Pons (tissue), 1 donor: ENCODE data around the gene KSR1.

Source experiments
- DNase-seq: peaks from one replicate; pipeline ENCODE4 v3.0.0-alpha.2; 2016; ENCODE audit warnings: low spot score

KSR1 gene

DNA sequence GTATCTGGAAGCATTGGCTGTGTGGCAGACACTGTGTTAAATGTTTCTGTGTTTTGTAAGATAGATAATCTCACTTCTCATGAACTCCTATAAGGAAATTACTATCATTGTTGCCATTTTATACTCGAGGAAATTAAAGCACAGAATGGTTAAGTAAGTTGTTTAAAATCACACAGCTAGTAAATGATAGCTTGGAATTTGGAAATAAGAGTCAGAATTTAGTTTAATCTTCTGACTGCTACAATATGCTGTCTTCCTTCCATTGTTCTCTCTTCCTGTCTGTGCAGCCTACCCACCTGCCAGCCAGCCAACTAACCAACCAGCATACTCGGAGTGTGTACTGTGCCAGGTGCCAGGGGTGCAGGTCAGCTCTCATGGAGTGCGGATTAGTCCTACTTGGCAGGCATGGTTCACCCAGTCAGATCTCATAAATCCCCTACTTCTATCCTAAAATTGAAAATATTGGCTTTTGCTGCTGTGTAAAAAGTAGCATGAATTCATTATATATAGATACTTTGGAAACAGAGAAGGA is 94.8 kb downstream of the KSR1 start:
- DNase-seq = no peak

DNA sequence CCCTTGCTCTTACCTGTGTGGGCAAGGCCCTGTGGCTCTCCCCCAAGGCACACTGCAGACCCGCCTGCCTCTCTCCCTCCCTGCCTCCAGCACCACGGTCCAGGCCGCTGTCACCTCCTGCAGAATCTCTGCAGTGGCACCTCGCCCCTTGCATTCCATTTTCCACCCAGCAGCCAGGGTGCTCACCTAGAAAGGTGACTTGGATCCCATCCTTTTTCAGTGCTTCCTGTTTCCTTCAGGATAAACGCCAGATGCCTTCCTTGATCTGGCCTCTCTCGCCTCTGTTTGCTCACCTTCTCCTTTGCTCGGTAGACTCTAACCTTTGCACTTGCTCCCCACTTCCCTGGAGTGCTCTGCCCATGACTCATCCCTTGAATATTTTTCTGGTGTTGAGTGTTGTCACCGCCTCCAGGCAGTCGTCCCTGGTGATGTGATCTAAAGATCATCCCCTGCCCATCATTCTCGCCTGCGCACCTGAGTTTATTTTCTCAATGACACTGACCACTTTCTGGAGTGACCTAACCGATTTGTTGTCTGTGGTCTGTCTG is 95.5 kb downstream of the KSR1 start:
- DNase-seq = no peak

DNA sequence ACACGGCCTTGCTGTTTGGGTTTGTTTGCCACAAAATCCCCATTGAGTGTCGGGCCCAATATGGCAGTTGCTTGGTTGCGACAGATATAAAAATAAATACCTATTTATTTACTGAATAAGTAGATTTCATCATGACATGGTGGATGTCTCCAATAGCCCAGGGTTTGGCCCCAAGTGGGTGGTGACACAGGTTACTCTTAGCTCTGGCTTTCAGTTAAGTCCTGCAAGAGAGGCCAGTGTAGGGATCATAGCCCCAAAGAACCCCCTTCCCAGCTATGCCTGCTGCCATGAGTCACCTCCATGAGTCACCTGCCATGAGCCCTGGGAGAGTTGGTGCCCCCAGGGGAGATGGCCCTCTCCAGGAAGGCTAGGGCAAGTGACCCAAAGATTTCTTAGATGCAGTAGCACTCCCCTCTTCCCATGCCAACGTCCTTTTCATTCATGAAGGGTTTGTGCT is 96.1 kb downstream of the KSR1 start:
- no peak for DNase-seq

DNA sequence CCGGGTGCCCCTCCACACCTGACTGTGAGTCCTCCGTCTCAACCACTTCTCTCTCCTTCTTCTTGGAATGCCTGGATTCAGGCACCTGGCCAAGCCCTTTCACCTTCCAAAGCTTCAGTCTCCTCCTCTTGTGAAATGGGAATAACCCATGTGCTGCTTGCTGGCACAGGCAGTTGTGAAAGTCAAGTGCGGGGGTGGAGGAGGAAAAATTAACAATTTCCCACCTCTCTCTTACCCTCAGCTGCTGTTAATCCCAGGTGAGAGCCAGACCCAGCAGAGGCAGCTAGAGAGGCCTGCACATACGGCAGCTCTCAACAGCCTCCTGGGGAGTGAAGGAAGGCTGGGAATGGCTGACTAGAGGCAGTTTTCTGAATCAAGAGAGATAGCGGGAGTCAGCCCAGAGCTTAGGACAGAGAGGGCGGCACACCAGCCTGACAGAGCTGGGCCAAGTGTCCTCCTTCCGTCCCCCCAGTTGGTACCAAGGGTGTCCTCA is 96.8 kb downstream of the KSR1 start:
- no peak for DNase-seq

DNA sequence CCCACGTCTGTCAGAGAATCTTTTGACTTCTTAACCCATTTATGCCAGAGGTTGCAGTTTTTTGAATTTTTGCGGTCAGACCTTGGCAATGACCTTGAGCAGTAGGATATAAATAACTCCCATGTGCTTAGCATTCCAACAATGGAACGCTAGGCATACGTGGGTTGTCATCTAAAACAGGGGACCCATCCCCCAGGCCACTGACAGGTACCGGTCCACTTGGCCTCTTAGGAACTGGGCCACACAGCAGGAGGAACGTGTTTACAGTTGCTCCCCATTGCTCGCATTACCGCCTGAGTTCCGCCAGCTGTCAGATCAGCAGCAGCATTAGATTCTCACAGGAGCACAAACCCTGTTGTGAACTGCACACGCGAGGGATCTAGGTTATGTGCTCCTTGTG is 97.9 kb downstream of the KSR1 start:
- DNase-seq = no peak

DNA sequence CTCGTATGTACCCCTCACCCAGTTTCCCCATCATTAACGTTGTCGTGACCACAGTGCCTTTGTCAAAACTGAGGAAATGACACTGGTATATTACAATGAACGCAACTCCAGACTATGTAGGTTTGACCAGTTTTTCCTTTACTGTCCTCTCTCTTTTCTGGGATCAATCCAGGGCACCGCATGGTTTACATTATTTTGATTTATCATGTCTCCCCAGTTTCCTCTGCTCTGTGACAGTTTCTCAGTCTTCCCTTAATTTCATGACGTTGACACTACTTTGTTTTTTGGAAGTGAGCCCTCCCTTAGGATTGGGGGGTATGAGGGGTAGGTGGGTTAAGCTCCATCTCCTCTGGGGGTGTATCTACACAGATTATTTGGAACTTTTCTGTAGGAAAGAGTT is 98.7 kb downstream of the KSR1 start:
- DNase-seq = no peak

DNA sequence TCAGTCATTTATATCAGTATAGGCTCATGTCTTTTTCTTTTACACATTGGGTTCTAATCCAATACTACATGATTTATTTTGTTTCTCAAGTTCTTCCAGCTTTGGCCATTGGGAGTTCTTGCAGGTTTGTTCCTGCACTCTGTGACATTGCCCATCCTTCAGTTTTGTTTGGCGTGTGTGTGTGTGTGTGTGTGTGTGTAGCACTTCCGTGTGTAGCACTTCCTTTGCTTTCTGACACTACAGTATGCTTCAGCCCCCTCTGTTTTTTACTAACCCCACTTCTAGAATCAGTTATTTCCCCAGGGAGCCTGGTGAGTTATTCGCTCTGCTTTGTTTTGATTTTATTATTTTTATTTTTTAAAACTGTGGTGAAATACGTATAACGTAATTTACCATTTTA is 99.1 kb downstream of the KSR1 start:
- DNase-seq = no peak

DNA sequence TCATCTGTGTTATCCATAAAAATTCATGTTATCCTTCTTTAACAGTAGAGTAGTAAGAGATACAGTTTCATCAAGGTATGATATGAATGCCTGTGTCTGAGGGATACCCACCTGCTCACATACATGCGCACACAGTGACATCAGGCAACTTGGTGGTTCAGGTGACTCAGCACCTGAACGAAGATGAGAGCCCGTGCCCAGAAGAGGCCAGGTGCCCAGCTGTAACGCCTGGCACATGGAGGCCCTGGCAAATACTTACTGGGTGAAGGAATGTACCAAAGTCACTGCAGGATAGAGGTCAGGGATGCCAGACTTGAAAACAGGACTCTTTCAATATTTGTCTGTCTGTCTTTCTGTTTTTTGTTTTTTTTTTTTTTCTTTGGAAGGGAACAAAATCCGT is 102.1 kb downstream of the KSR1 start:
- no peak for DNase-seq

DNA sequence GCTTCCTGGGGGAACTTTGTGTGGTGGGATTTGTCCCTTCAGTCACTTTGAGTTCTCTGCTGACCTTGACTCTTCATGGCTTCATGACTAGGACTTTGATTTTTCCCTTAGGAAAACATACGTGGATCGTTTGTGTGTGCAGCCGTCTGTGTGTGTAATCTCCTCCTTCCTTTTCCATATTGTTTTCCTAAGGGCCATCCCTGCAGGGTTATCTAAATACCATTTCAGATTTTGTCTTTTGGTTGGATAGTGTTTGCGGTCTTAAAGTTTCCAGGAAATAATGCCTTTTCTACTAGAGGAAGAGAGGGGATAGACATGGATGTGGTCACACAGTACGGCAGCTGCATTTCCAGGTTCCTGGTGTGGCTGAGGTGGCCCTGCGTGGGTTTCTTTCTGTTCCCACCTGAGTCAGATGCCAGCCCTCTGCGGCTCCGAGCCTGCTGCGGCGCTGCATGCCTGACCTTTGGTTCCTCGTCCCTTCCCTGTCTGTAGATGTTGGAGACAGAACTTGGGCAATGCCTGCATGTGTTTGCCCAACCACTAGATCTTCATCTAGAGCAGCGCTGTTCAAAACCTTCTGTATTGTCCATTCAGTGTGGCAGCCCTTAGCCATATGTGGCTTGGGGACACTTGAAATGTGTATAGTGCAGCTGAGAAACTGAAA is 102.7 kb downstream of the KSR1 start:
- no peak for DNase-seq

DNA sequence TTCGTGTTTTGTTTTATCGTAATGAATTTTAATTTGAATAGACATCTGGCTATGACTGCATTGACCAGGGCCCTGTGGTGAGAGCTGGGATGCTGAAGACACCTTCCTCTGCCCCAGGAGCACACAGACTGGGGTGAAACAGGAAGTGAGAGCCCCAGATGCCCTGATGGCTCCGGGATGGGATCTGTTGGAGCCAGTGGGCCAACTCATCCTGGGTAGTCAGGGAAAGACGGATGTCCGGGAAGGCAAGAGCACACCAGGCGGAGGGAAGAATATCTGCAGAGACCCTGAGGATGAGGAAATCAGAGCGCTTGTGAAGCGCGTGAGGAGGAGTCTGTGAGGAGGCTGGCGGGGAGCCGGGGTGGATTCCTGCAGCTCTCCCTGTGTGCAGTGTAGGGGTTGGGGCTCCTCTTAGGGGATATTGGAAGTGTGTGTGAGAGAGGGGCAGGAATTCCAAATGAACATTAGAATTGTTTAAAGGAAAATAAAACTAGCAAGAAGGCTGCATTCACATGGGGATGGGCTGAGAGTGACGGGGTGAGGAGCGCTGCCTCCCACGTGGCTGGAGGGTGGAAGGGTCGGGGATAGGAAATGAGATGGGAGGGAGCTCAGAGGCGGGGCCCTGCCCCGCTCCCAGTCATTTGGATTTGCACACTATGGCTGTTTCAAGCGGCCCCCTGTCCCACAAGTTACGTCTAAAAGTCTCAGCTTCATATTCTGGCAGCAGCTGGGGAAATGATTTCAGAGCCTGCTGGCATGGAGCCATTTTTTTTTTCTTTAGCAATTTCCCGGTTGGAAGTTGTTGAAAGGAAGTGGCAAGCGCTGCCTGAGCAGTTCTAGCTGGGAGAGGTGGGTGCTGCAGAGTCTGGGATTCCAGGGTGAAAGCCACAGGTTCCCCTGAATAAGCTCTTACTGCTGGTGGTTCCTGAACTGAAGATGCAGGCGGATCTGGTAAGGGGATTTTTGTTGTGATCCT is 103.5 kb downstream of the KSR1 start:
- DNase-seq = no peak

DNA sequence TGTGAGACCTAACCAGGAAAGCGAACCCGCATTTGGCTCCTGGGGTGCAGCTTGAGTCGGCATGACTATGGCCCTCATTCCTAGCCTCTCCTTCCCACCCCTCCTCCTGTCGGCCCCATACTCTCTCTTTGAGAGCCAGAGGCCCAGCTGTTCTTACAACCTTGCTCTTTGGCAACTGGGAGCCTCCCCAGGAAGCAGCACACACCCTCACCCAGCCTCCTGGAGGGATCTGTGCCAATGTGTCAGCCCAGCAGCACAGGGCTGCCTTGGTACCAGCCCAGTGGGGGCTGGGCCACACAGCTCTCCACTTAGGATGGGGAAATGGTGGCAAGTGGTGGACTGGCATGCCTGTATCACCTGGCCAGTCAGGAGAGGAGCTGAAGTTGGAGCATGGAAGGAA is 104.4 kb downstream of the KSR1 start:
- no peak for DNase-seq

DNA sequence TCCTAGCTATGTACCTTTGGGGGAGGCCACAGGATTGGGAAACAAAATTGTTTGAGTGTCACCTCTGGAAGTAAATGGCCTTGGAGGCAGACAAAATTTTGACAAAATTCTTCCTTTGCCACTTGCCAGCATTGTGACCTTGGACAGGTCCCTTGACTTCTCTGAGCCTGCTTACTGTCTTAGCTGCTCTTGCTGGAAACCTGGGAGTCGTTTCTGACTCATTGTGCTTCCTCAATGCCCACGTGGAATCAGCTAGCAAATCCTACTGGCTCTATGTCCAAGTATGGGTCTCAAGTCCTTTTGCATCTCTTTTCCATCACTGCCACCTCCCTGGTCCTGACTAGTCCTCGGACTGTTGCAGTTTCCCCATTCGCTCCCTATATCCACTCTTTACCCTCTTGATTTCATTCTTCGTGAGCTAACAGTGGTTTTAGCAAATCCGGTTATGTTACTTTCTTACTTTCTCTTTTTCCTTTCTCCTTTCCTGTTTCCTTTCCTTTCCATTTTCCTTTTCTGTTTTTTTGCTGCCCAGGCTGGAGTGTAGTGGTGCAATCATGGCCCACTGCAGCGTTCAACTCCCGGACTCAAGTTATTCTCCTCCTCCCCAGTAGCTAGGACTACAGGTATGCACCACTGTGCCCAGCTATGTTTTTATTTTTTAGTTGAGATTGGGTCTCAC is 106.7 kb downstream of the KSR1 start:
- no peak for DNase-seq

DNA sequence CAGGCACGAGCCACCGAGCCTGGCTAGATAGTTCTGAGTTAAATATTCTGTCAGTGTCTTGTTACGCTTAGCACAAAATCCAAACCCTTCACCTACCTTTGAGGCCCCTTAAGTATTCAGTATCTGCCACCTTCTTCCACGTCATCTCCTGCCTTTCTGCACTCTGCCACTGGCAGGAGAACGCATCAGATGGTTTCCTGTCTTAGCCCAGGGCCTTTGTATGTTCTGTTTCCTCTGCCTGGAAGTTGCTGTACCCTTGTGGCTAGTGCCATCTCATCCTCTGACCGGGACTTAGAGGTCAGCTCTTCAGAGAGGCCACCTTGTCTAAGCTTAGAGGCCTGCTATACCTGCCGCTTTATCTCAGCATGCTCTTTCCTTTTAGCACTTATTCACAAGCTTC is 107.3 kb downstream of the KSR1 start:
- DNase-seq = no peak

DNA sequence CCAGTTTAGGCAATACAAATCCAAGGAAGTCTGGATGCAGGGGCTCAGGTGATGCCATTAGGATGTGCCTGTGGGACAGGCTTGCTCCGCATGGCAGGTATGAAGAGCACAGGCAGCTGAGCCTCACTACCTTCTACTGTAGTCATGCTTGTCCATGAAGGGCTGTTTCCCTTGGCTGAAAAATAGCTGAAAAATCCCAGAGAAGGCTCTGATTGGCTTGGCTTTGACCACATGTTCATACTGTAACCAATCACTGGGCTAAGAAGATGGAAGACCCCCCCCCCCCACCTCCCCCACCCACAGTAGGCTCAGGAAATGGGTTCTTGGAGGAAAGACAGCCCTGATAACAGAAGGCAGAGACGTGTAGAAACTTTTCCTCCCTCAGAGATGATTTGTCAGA is 108.2 kb downstream of the KSR1 start:
- no peak for DNase-seq

DNA sequence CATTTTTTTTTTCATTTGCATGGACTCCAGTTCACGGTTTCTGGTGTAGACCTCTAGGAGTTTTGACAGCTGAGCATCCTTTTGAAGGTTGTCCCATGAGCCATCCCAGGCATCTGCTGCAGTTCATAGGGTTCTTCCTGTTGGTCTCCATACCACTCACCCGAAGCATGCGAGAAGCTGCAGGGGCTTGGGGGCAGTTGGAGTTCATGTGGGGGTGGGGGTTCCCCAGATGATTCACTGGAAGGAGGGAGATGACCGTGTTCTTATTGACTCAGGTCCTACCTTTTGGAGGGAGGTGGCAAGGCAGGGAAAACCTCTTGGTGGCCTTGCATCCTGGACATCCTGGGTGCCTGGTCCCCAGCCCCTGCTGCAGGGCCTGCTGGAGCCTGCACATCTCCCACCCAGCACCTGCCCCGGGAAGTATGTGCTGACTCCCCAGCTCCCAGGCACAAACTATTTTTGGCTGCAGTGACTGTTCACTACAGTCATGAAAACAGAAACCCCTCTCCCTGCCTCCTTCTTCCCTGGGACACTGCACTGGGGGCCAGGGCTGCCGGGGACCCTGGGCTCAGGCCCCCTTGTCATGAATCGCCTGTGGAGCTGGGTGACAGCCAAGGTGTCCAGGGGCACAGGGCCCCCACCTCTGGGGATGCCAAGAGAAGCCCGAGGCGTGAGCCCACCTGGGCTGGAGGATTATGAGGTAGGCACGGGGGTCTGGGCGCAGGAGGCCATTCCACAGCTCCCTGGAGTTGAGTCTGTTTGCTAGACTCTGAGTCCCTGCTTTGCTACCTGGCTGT is 109.8 kb downstream of the KSR1 start:
- DNase-seq = no peak

DNA sequence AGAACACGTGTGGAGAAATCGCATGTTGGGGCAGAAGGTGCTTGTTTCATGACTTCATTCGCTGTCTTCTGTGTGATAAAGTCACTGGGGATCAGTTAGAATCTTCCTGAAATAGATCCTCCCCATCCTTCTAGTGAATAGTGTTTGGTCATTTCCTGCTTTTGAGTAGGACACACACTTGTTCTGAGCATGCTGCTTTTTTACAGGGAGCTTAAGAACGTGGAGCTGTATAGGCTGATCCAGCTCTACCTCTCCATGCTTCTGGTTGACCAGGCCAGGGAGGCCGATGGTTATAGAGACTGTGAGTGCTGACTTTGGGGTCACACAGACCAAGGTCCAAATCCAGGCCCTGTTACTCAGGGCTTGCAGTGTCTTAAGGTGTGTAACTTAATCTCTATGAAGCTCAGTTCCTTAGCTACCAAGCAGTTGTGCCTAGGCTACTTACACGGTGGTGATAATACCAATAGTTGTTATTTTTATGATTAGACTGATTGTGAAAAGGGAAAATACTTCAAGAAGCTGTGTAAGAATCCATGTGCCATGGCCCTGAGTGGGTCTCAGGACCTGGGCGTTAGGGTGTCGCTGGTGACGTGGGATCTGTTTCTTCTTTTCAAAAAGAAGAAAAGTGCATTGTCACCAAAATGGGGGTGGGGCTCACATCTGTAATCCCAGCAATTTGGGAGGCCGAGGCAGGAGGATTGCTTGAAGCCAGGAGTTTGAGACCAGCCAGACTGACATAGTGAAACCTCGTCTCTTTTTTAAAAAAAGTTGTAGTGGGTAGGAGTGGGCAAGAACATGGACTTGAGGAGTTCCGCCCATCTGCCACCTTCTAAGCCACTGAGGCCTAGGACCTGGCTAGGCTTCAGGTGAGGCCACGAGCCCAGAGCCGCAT is 110.7 kb downstream of the KSR1 start:
- DNase-seq = no peak

DNA sequence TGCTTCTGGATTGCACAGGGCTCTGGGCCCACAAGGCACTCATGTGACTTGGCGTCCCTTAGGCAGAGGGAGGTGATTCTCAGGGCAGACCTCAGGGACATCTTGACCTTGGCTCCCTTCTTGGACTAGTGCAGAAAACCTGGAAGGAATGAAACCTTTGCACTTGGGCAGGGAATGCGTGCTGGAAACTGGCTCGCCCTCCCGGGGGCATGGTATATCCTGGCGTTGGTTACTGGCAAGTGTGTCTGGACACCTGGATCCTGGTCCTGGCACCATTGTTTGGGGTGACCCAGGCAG is 111.3 kb downstream of the KSR1 start:
- no peak for DNase-seq

DNA sequence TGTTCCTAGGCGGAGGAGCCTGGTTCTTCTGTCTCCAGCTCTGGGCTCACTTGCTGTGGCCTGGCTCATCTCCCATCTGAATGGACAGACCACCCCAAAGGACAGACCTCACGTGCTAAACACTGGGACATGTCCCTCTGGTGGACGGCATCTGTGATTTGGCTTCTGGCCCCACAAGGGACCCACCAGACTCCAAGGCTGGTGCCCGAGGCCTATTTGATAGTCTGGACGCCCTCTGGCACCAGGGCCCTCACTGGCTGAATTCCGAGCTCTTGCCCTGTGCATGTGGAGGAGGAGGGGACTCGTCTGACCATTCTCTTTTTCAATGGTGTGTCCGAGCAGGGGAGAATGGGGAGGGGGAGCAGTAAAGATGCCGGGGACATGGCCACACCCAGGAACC is 112.0 kb downstream of the KSR1 start:
- DNase-seq = no peak

DNA sequence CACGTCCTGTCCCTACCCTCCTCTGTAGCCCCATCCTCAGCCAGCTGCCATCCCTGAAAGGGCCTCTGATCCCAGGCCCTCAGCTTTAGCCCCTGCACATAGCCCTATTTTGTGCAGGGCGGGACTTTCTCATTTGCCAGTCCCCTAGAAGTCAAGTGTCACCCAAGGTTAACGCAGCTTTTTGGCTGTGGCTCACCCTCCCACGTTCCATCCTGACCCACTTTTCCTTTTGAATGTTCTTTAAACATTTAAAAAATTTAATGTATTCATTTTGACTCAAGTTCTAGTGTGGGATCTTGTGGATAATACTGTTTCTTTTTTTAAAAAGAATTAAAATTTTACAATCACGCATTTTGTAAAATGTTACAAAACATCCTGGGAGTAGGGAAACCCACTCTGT is 112.6 kb downstream of the KSR1 start:
- no peak for DNase-seq

DNA sequence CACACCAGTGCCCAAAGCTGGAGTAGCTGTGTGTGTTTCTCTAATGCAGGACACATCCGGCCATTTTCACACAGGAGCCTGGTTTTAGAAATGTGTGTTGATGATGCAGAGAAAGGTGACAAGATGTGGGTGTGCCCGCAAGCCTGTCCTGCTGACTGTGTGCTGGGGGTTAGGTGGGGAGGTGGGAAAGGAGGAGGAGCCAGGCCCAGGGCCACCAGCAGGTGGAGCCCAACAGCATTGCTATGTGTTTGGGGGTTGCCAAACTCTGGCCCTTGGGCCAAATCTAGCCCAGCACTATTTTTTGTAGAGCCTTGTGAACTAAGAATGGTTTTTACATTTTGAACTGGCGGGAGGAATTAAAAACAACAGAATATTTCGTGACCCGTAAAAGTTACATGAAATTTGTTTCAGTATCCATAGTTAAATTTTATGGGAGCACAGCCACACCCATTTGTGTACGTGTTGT is 113.0 kb downstream of the KSR1 start:
- DNase-seq = no peak
